Measurements from ENCODE around the gene WASL.

WASL gene

DNA sequence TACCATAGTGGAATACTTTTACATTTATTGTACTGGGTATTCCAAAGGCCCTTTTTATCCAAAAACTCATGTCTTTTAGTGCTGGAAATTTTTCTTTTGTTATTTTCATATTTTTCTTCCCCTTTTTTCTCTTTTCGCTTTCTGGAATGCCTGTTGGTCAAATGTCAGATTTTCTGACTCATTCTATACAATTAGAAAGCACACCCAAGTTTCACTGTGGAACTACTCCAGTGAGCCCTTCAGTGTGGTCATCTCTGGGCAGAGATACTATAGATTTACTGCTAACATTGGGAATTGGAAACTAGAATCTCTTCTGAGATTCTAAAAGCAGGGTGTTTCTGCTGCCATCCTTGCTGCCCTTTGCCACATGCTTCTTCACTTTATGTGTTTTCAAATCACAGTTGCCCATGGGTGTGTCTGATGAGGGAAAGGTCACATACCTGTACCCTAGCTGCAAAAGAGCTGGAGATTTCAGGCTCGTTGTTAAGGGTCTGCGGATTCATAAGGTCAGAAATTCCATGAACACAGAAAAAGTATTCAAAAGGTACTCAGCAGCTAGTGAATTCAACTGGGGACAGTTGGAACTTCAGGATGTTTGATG is 5.6 kb upstream of the WASL start:
- TF ChIP-seq, protein P1, sequence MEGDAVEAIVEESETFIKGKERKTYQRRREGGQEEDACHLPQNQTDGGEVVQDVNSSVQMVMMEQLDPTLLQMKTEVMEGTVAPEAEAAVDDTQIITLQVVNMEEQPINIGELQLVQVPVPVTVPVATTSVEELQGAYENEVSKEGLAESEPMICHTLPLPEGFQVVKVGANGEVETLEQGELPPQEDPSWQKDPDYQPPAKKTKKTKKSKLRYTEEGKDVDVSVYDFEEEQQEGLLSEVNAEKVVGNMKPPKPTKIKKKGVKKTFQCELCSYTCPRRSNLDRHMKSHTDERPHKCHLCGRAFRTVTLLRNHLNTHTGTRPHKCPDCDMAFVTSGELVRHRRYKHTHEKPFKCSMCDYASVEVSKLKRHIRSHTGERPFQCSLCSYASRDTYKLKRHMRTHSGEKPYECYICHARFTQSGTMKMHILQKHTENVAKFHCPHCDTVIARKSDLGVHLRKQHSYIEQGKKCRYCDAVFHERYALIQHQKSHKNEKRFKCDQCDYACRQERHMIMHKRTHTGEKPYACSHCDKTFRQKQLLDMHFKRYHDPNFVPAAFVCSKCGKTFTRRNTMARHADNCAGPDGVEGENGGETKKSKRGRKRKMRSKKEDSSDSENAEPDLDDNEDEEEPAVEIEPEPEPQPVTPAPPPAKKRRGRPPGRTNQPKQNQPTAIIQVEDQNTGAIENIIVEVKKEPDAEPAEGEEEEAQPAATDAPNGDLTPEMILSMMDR (conservative IDR thresholded peaks at IDR 0.05; ENCODE audit: low read depth, low read length), result no peak

GRCh38 chr7:123752534-123752933 is 3.7 kb upstream of the WASL start:
- DNase-seq (ENCODE audit: low read depth), result no peak
- no peak overlapping the region for H3K4me3 ChIP-seq (ENCODE audit: low read length)
- TF ChIP-seq, protein P1 (conservative IDR thresholded peaks at IDR 0.05; ENCODE audit: low read depth, low read length), result no peak

More for the DNA sequence above, 5.6 kb upstream of the WASL start:
- no peak overlapping the region for H3K4me3 ChIP-seq (ENCODE audit: low read length)
- no peak for DNase-seq (ENCODE audit: low read depth)

DNA sequence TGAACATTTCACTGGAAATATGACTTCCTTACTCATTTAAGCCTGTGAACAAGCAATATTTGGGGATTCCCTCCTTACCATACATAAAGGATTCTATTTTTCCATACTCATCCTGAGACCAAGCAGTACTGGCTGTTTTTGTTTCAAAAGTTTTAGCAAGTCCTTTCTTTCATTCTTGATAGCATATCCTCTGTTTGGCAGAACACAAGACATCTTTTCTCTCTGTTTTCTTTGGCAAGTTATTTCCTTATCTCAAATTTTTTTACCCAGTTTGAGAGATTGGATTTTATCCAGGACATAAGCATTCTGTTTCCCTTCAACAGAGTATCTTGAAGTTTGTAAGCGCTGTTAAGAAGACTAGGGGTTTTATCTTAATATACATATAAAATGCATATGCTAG is 3.0 kb upstream of the WASL start:
- H3K4me3 ChIP-seq (ENCODE audit: low read length), result no peak overlapping the region
- TF ChIP-seq, protein P1 (conservative IDR thresholded peaks at IDR 0.05; ENCODE audit: low read depth, low read length), result no peak
- DNase-seq (ENCODE audit: low read depth), result no peak

- TF ChIP-seq, protein P1 (conservative IDR thresholded peaks at IDR 0.05; ENCODE audit: low read depth, low read length), result no peak
- peak overlapping the region; percentile 77 for H3K4me3 ChIP-seq (ENCODE audit: low read length)
Observed at GRCh38 chr7:123750389-123751230, 1.8 kb upstream of the WASL start.

DNA sequence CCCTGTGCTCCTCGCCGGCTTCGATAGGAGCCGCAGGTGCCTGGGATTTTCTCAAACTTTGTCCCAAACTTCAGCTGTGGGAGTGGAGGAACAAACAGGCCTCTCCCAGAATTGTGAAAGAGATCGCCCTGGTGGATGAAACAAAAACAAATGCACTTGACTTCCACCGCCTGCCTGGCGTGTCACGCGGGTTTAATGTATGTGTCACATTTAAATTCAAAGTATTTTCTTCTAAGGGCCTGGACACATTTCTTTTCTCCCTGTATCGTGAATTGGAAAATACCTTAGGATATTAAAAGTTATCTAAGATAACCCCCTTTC is 694 bp upstream of the WASL start:
- peak overlapping the region; percentile 77 for H3K4me3 ChIP-seq (ENCODE audit: low read length)
- DNase-seq (ENCODE audit: low read depth), result peak; percentile 39
- TF ChIP-seq, protein P1 (conservative IDR thresholded peaks at IDR 0.05; ENCODE audit: low read depth, low read length), result peak; percentile 6

More at GRCh38 chr7:123750389-123751230, 1.8 kb upstream of the WASL start:
- no peak for DNase-seq (ENCODE audit: low read depth)

DNA sequence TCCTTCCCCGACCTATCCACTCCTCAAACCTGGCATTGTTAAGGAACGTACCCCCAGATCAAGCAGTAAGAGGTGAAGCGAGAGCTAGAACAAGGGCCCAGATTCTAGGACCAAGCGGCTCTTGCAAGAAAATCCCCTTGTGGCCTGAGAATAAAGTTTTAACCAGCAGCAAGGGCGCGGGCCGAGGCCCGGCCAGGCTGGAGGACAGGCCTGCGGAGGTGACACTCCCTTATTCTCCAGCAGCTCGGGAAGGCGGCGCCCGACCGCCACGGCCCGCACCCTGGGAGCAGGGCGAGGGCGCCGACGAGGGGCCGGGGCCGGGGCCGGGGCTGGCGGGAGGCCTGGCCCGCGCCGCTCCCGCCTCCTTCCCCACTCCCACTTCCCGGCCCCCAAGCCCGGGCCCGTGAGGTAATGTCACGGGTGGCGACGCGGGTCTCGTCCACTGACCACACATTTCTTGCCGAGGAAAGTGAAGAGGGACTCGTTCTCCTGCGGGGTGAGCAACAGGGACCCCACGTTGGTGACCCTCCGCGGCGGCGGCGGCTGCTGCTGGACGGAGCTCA is 551 bp downstream of the WASL start:
- peak overlapping the region; percentile 95 for H3K4me3 ChIP-seq (ENCODE audit: low read length)
- TF ChIP-seq, protein P1 (conservative IDR thresholded peaks at IDR 0.05; ENCODE audit: low read depth, low read length), result no peak
- no peak for DNase-seq (ENCODE audit: low read depth)

Data from retinal pigment epithelial cell (primary cell).